ENCODE results near the gene OSBPL9.
A peak's percentile ranks its signal among the peaks of the same experiment; 100 is the strongest.
"Not testable (repeated sequence)": the region's sequence is repeated elsewhere in the genome, so short reads cannot be mapped to it uniquely, and the experiment has no call there.

OSBPL9 gene

GRCh38 chr1:51634618-51635017 lies 17.7 kb downstream of the OSBPL9 start:
- FAIRE-seq, result no peak

DNA sequence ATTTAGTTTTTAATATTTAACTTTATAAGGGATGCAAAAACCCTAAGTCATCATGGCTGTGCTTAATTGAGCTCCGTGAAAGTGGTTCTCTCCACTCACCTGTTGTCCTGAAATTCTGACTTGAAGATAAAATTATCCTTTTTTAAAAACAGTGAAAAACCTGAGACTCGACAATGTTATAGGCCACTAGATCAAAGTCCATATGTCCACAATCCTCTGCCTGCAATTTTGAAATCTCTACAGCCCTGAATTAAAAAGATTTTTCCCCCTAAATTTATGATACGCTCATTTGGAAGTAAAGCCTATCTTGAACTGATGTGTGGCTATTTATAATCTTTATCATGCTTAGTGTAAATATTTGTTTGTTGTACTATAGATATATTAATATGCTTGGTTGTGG lies 18.7 kb downstream of the OSBPL9 start:
- DNase-seq (ENCODE audit: insufficient read length, low spot score) (no peak), FAIRE-seq (no peak)

More at GRCh38 chr1:51634618-51635017, 17.7 kb downstream of the OSBPL9 start:
- no peak for DNase-seq (ENCODE audit: insufficient read length, low spot score)

- no peak for FAIRE-seq
- DNase-seq (ENCODE audit: insufficient read length, low spot score), result no peak
Observed at GRCh38 chr1:51636191-51636590, 19.3 kb downstream of the OSBPL9 start.

DNA sequence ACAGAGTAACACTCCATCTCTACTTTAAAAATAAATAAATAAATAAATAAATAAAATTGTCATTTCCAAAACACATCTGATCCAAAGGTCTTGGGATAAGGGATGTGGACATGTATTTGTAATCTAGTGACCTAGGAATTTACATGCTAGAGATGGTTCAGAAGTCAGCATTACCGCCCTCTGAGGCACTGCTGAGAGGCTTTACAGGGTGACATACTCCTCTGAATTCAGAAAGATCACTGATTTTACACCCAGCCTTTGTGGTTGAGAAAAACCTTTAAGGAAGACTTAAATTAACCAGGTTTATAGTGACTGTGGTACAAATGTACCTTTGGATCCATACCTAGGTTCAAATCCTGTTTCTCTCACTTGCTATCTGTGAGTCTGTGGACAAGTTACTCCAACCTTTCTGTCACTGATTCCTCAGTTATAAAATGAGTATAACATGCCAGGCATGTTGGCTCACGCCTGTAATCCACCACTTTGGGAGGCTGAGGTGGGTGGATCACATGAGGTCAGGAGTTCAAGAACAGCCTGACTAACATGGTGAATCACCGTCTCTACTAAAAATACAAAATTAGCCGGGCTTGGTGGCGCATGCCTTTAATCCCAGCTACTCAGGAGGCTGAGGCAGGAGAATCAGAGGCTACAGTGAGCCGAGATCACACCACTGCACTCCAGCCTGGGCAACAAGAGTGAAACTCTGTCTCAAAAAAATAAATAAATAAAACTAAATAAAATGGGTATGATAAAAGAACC lies 20.1 kb downstream of the OSBPL9 start:
- DNase-seq (ENCODE audit: insufficient read length, low spot score), result no peak
- peak; percentile 75 for FAIRE-seq

GRCh38 chr1:51638350-51638749 lies 21.5 kb downstream of the OSBPL9 start:
- DNase-seq (ENCODE audit: insufficient read length, low spot score) (no peak), FAIRE-seq (no peak)

- FAIRE-seq (no peak), DNase-seq (ENCODE audit: insufficient read length, low spot score) (no peak)
Observed at GRCh38 chr1:51639694-51640093, 22.8 kb downstream of the OSBPL9 start.

DNA sequence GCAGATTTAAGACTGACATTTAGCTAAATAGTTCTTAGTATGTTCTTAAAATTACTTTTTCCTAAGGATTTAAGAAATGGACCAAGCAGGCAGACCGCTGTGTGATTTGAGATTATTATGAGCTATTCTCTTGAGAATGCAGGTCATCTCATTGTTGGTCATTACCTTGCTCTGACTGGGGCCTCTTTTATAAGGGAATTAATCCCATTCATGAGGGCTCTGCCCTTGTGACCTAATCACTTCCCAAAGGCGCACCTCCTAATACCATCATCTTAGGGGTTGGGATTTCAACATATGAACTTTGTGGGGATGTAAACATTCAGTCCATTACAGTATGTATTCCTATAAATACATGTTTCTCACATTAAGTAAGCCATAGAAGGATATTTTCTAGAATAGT lies 24.2 kb downstream of the OSBPL9 start:
- DNase-seq (ENCODE audit: insufficient read length, low spot score) (no peak), FAIRE-seq (no peak)

DNA sequence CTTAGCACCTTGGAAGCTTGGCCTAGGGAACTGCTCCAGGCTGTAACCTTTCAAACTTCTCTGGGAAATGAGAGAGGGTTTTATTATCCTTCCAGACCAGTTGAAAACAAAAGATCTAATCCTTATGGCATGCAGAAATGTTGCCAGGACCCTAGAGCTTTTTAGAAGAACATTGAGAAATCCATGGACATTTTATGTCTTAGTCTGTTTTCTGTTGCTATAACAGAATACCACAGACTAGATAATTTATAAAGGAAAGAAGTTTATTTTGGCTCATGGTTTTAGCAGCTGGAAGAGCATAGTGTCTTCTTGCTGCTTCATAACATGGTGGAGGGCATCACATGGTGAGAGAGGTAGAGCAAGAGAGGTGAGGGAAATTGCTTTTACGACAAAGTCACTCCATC lies 25.8 kb downstream of the OSBPL9 start:
- DNase-seq (ENCODE audit: insufficient read length, low spot score) (peak; percentile 22), FAIRE-seq (no peak)

- FAIRE-seq (no peak), DNase-seq (ENCODE audit: insufficient read length, low spot score) (no peak)
Observed at GRCh38 chr1:51643362-51643761, 26.5 kb downstream of the OSBPL9 start.

DNA sequence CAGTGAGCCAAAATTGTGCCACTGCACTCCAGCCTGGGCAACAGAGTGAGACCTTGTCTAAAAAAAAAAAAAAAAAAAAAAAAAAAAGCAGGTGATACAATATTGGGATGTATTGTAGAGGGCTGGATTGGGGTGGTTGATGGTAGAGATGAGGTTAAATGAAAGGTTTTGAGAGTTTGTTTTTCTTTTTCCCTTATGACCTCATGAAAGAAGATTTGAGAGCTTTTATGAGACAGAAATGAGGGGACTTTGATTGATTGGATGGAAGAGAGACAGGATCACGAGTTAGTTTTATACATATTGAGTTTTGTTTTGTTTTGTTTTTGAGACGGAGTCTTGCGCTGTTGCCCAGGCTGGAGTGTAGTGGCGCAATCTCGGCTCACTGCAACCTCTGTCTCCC lies 27.1 kb downstream of the OSBPL9 start:
- DNase-seq (ENCODE audit: insufficient read length, low spot score), result no peak
- FAIRE-seq, result no peak

GRCh38 chr1:51644533-51645197 lies 27.8 kb downstream of the OSBPL9 start:
- DNase-seq (ENCODE audit: insufficient read length, low spot score), result peak; percentile 30
- no peak for FAIRE-seq

DNA sequence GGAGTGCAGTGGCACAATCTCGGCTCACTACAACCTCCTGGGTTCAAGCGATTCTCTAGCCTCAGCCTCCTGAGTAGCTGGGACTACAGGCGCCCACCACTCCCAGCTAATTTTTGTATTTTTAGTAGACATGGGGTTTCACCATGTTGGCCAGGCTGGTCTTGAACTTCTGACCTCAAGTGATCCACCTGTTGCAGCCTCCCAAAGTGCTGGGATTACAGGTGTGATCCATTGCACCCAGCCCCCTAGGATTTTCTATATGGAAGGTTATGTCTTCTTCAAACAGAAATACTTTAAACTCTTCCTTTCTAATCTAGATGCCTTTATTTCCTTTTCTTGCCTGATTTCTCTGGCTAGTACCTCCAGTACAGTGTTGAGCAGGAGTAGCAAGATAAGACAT lies 29.7 kb downstream of the OSBPL9 start:
- not testable (repeated sequence) for DNase-seq (ENCODE audit: insufficient read length, low spot score); FAIRE-seq

GRCh38 chr1:51648180-51649109 lies 31.6 kb downstream of the OSBPL9 start:
- DNase-seq (ENCODE audit: insufficient read length, low spot score) (peak; percentile 60), FAIRE-seq (peak; percentile 26)

DNA sequence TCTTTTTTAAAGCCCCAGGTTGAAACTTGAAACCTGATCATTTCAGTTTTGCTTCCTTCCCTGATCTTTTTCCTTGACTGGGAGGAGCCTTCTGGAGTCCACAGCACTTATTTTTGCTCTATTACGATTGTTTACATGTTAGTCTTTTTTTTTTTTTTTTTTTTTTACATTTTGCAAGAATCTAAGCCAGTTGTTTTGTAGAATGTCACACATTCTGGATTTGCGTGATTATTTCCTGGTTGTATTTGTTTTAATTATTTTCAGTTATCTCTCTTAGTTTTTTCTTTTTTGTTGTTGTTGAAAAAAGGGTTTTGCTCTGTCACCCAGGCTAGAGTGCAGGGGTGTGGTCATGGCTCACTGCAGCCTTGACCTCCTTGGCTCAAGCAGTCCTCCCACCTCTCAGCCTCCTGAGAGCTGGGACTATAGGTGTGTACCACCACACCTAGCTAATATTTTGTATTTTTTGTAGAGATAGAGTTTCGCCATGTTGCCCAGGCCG lies 32.8 kb downstream of the OSBPL9 start:
- DNase-seq (ENCODE audit: insufficient read length, low spot score) (no peak), FAIRE-seq (no peak)

GRCh38 chr1:51650198-51650597 lies 33.3 kb downstream of the OSBPL9 start:
- no peak for DNase-seq (ENCODE audit: insufficient read length, low spot score)
- FAIRE-seq, result no peak

GRCh38 chr1:51651552-51651942 lies 34.7 kb downstream of the OSBPL9 start:
- no peak for FAIRE-seq

GRCh38 chr1:51652599-51652998 lies 35.7 kb downstream of the OSBPL9 start:
- DNase-seq (ENCODE audit: insufficient read length, low spot score), result no peak
- FAIRE-seq, result no peak

More at GRCh38 chr1:51651552-51651942, 34.7 kb downstream of the OSBPL9 start:
- no peak for DNase-seq (ENCODE audit: insufficient read length, low spot score)

DNA sequence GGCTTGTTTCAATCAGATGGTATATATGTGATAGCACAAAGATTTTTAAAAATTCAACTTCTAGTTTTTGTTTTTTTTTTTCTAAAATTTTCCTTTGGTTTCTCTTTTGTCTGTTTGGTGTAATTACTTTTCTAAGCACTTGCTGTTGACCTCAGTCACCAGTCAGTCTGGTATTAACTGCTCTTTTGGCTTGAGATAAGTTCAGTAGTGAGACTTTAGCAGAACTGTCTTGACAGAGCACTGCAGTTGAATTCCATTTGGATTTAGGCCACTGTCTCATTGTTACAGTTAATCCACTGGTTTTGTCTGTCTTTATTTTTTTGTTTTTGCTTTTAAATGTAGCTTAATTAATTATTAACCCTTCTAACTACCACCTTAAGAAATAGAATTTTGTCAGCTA lies 36.2 kb downstream of the OSBPL9 start:
- no peak for FAIRE-seq

GRCh38 chr1:51654000-51654399 lies 37.1 kb downstream of the OSBPL9 start:
- DNase-seq (ENCODE audit: insufficient read length, low spot score) (no peak), FAIRE-seq (no peak)

More for the DNA sequence above, 36.2 kb downstream of the OSBPL9 start:
- DNase-seq (ENCODE audit: insufficient read length, low spot score), result no peak

DNA sequence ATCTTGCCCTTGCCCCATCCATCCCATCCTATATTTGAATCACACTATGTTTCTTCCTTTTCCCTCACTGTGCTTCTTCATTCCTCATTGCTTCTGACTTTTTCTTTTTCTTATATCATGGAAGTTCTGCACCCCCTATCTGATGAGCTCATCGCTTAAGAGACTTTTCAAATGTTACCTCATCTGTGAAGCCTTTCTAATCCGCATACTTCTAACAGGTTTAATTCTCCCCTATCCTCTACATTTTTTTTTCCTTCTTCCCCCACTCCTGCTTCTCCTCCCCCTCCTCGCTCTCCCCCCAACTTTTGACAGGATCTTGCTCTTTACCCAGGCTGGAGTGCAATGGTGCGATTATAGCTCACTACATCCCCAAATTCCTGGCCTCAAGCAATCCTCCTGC lies 39.5 kb downstream of the OSBPL9 start:
- no peak for FAIRE-seq
- DNase-seq (ENCODE audit: insufficient read length, low spot score), result no peak

DNA sequence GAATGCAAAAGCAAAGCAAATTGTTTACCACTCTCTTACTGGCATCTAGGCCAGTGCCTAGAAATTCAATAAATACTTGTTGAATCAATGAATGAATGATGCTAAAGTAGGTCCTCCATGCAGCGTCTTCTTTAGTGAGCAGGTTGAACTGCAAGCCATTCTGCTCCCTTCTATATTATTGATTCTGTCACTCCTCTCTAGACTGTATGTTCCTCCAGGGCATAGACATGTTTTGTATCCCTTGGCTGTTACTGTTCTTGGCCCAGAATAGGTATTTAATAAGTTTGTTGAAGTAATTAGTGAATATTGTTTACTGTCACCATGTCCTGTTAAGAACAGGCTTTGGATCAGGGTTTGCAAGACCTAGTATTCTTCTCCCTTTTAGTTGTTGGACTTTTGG lies 43.7 kb downstream of the OSBPL9 start:
- FAIRE-seq, result no peak
- no peak for DNase-seq (ENCODE audit: insufficient read length, low spot score)
